ENCODE measurements around the gene WDR7. TPM values are rescaled to one million over a fixed set of nuclear protein-coding genes. Genes with fewer than 3 reads are reported as not detected.

Gene WDR7
- total RNA-seq, 1 experiment from 2014 or later: 11.5 TPM

GRCh38 chr18:56988022-56988421, 336.9 kb downstream of the WDR7 start:
- no peaks in the 10 kb centered on the region for H3K79me2 ChIP-seq (ENCODE audit: insufficient read depth, low read length)
- H3K27me3 ChIP-seq (ENCODE audit: insufficient read depth, low read length): no peaks in the 10 kb centered on the region
- no peak for DNase-seq (ENCODE audit: low read depth, low spot score)
- H4K20me1 ChIP-seq (ENCODE audit: insufficient read depth): no peaks in the 10 kb centered on the region
- intact Hi-C loops (cut with micrococcal nuclease): no loop called here
- H3K4me3 ChIP-seq (replicated peaks in 1 of 2; ENCODE audit: low read depth in 1 of 2, low read length in 2 of 2): no peak overlapping the region
- no peaks in the 10 kb centered on the region for H3K9me2 ChIP-seq (ENCODE audit: insufficient read depth)
- H2AFZ ChIP-seq (ENCODE audit: low read depth, low read length, poor library complexity, severe bottlenecking): no peak overlapping the region
- TF ChIP-seq ZNF274 (IDR thresholded peaks at IDR 0.05; ENCODE audit: low read depth, low read length) (no peak), CEBPB (IDR thresholded peaks at IDR 0.05; ENCODE audit: low read depth) (no peak), EZH2phosphoT487 (IDR thresholded peaks at IDR 0.05; ENCODE audit: borderline replicate concordance) (no peak)
- H3K9ac ChIP-seq (ENCODE audit: low read length): no peak overlapping the region
- no peak overlapping the region for H3K27ac ChIP-seq (ENCODE audit: low read depth, low read length)
- ChIA-PET RAD21 (ENCODE audit: low non-redundant PET in 1 of 2, low total read pairs in 2 of 2, uncharacterized antibody in 2 of 2, unreplicated experiment in 2 of 2) (interaction anchor here in 1 of 2 experiments (0.7 kb wide), 1 partner anchor 22 kb away, joined by 3 read pairs; no protein-coding TSS in a partner anchor), POLR2A (no interaction called here), CTCF (no interaction called here)
- H3K4me2 ChIP-seq (ENCODE audit: low read length): no peak overlapping the region
- no peaks in the 10 kb centered on the region for H3K36me3 ChIP-seq (ENCODE audit: control insufficient read depth in 1 of 2, insufficient read depth in 2 of 2, low read length in 2 of 2)
- H3K4me1 ChIP-seq (ENCODE audit: control insufficient read depth in 1 of 2, insufficient read depth in 2 of 2, low read length in 2 of 2): no peaks in the 10 kb centered on the region
- BruUV-seq (replicated peaks): no TSS peak
- H3K9me3 ChIP-seq (ENCODE audit: control insufficient read depth in 1 of 2, insufficient read depth in 1 of 2, low read depth in 1 of 2, low read length in 2 of 2): no peaks in the 10 kb centered on the region
- ATAC-seq: no peak

DNA sequence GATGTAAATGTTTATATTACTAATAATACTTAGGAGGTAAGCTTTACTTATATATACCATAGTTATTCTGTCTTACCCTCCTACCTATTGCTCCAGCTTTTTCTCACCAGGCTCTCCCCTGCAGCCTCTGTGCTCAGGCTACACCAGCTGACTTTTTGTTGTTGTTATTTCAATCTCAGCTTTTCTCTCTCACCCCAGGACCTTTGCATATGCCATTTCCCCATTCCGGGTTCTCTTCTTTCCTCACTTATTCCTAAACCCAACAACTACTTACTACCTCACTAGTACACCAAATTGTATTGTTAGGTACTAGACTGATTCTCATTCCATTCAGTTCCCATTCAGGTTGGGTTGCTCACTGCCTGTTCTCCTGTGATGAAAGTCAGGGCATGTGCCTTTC, 339.5 kb downstream of the WDR7 start:
- TF ChIP-seq, protein P1, sequence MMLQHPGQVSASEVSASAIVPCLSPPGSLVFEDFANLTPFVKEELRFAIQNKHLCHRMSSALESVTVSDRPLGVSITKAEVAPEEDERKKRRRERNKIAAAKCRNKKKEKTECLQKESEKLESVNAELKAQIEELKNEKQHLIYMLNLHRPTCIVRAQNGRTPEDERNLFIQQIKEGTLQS (IDR thresholded peaks at IDR 0.05): no peak
- TF ChIP-seq YY1 (IDR thresholded peaks at IDR 0.05; ENCODE audit: extremely low read depth, insufficient replicate concordance, low read depth, low read length) (no peak), CBX3 (IDR thresholded peaks at IDR 0.05; ENCODE audit: low read depth) (no peak), POLR2A (IDR thresholded peaks at IDR 0.05; ENCODE audit: borderline replicate concordance, extremely low read depth, insufficient read depth, insufficient read length) (no peak), ZNF274 (IDR thresholded peaks at IDR 0.05; ENCODE audit: low read depth, low read length) (no peak), EZH2phosphoT487 (IDR thresholded peaks at IDR 0.05; ENCODE audit: borderline replicate concordance) (no peak), EZH2 (IDR thresholded peaks at IDR 0.05) (no peak), SP1 (IDR thresholded peaks at IDR 0.05; ENCODE audit: low read depth) (no peak), JUND (IDR thresholded peaks at IDR 0.05) (no peak), SIN3A (IDR thresholded peaks at IDR 0.05; ENCODE audit: low read depth) (no peak), ZFX (IDR thresholded peaks at IDR 0.05) (no peak), SRF (IDR thresholded peaks at IDR 0.05; ENCODE audit: low read depth) (no peak)
- TF ChIP-seq, protein P2, sequence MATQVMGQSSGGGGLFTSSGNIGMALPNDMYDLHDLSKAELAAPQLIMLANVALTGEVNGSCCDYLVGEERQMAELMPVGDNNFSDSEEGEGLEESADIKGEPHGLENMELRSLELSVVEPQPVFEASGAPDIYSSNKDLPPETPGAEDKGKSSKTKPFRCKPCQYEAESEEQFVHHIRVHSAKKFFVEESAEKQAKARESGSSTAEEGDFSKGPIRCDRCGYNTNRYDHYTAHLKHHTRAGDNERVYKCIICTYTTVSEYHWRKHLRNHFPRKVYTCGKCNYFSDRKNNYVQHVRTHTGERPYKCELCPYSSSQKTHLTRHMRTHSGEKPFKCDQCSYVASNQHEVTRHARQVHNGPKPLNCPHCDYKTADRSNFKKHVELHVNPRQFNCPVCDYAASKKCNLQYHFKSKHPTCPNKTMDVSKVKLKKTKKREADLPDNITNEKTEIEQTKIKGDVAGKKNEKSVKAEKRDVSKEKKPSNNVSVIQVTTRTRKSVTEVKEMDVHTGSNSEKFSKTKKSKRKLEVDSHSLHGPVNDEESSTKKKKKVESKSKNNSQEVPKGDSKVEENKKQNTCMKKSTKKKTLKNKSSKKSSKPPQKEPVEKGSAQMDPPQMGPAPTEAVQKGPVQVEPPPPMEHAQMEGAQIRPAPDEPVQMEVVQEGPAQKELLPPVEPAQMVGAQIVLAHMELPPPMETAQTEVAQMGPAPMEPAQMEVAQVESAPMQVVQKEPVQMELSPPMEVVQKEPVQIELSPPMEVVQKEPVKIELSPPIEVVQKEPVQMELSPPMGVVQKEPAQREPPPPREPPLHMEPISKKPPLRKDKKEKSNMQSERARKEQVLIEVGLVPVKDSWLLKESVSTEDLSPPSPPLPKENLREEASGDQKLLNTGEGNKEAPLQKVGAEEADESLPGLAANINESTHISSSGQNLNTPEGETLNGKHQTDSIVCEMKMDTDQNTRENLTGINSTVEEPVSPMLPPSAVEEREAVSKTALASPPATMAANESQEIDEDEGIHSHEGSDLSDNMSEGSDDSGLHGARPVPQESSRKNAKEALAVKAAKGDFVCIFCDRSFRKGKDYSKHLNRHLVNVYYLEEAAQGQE (IDR thresholded peaks at IDR 0.05; ENCODE audit: low read depth): no peak
- TF ChIP-seq, protein P3, sequence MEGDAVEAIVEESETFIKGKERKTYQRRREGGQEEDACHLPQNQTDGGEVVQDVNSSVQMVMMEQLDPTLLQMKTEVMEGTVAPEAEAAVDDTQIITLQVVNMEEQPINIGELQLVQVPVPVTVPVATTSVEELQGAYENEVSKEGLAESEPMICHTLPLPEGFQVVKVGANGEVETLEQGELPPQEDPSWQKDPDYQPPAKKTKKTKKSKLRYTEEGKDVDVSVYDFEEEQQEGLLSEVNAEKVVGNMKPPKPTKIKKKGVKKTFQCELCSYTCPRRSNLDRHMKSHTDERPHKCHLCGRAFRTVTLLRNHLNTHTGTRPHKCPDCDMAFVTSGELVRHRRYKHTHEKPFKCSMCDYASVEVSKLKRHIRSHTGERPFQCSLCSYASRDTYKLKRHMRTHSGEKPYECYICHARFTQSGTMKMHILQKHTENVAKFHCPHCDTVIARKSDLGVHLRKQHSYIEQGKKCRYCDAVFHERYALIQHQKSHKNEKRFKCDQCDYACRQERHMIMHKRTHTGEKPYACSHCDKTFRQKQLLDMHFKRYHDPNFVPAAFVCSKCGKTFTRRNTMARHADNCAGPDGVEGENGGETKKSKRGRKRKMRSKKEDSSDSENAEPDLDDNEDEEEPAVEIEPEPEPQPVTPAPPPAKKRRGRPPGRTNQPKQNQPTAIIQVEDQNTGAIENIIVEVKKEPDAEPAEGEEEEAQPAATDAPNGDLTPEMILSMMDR (IDR thresholded peaks at IDR 0.05 in 2 of 3, conservative IDR thresholded peaks at IDR 0.05 in 1 of 3; ENCODE audit: borderline replicate concordance in 1 of 3, insufficient read depth in 1 of 3, low read depth in 2 of 3, low read length in 2 of 3): no peak
- Histone ChIP-seq H3K9me2 (ENCODE audit: insufficient read depth) (no peaks in the 10 kb centered on the region), H3K4me2 (ENCODE audit: low read length) (no peak overlapping the region), H2AFZ (ENCODE audit: low read depth, low read length, poor library complexity, severe bottlenecking) (no peak overlapping the region), H3K27me3 (ENCODE audit: insufficient read depth, low read length) (no peaks in the 10 kb centered on the region), H3K9me3 (ENCODE audit: control insufficient read depth in 1 of 2, insufficient read depth in 1 of 2, low read depth in 1 of 2, low read length in 2 of 2) (no peaks in the 10 kb centered on the region), H3K36me3 (ENCODE audit: control insufficient read depth in 1 of 2, insufficient read depth in 2 of 2, low read length in 2 of 2) (no peaks in the 10 kb centered on the region), H3K79me2 (ENCODE audit: insufficient read depth, low read length) (no peaks in the 10 kb centered on the region), H3K4me1 (ENCODE audit: control insufficient read depth in 1 of 2, insufficient read depth in 2 of 2, low read length in 2 of 2) (no peaks in the 10 kb centered on the region), H4K20me1 (ENCODE audit: insufficient read depth) (no peaks in the 10 kb centered on the region), H3K27ac (ENCODE audit: low read depth, low read length) (no peak overlapping the region), H3K4me3 (replicated peaks in 1 of 2; ENCODE audit: low read depth in 1 of 2, low read length in 2 of 2) (no peak overlapping the region), H3K9ac (ENCODE audit: low read length) (no peak overlapping the region)
- ATAC-seq: no peak
- DNase-seq (ENCODE audit: low read depth, low spot score): no peak
- POLR2A ChIA-PET: no interaction called here
- intact Hi-C loops (cut with micrococcal nuclease): no loop called here
- BruUV-seq (replicated peaks): no TSS peak
- CTCF ChIA-PET: no interaction called here
- RAD21 ChIA-PET (ENCODE audit: low non-redundant PET in 1 of 2, low total read pairs in 2 of 2, uncharacterized antibody in 2 of 2, unreplicated experiment in 2 of 2): no interaction called here
